GM19452 (cell line): ENCODE measurements around the gene MCF2.
"Not testable (repeated sequence)": the region's sequence is repeated elsewhere in the genome, so short reads cannot be mapped to it uniquely, and the experiment has no call there.

ENCODE experiments used
- ATAC-seq: cut with Tn5 transposase; IDR thresholded peaks from one replicate; pipeline ENCODE4 v1.9.1; 2021; ENCODE audit not compliant: unreplicated experiment

The MCF2 gene, protein sequence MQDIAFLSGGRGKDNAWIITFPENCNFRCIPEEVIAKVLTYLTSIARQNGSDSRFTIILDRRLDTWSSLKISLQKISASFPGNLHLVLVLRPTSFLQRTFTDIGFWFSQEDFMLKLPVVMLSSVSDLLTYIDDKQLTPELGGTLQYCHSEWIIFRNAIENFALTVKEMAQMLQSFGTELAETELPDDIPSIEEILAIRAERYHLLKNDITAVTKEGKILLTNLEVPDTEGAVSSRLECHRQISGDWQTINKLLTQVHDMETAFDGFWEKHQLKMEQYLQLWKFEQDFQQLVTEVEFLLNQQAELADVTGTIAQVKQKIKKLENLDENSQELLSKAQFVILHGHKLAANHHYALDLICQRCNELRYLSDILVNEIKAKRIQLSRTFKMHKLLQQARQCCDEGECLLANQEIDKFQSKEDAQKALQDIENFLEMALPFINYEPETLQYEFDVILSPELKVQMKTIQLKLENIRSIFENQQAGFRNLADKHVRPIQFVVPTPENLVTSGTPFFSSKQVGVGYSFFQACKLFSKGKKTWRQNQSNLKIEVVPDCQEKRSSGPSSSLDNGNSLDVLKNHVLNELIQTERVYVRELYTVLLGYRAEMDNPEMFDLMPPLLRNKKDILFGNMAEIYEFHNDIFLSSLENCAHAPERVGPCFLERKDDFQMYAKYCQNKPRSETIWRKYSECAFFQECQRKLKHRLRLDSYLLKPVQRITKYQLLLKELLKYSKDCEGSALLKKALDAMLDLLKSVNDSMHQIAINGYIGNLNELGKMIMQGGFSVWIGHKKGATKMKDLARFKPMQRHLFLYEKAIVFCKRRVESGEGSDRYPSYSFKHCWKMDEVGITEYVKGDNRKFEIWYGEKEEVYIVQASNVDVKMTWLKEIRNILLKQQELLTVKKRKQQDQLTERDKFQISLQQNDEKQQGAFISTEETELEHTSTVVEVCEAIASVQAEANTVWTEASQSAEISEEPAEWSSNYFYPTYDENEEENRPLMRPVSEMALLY

DNA sequence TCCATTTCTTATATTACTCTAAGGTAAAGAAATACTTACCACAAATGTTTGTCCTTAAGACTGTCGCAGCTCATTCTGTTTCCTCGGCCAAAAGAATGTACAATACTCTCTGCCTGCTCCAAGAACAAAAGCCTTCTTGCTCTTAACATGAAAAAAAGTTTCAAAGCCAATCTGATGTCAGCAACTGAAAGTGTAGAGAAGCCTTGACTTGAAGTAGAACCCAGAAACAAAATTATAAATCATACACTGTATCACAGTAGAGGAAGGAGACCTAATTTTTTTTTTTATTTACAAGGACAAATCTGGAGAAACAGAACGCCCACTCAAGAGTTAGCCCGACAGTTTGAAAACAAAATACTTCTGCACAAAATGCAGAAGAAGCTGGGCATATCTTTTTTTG, at the start of gene MCF2:
Gene MCF2, minus strand, starts transcription at position 101 of the 400 bp plus-strand sequence. CDS start 56,423 bp downstream, outside the sequence.
- no peak for ATAC-seq

DNA sequence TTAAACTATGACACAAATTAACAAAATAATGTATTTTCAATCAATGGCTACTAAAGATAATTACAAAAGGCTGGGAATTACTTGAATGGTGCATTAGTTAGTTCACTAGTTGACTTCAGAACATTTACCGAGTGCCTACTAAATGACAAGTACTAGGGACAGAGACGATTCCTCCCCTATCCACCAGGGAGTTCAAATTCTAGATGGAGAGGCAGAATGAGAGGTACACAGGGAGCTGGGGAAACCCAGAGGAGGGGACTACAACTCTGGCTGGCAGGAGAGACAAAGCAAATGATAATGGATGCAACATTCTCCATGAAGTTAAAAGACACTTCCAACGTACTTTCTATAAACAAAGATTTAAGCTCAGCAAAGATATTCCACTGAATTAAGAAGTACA, 43.1 kb upstream of the MCF2 start:
- no peak for ATAC-seq

DNA sequence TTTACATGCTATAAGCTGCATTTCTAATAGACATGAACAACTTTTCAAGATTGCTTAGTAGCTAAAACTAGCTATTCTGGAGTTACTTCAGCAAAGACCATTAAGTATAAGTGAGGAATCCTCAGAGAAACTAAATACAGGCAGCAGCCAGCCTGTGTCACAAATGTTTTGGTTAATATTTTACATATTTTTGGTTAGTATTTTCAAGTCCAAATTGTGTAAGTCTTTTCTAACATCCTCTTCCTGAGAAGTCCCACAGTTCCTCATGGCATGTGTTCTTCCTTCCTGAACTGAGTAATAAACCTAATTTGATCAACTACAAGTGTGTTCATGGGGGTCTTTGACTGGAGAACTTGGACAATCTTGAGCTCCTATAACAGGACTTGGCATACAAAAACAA, 42.4 kb upstream of the MCF2 start:
- no peak for ATAC-seq

DNA sequence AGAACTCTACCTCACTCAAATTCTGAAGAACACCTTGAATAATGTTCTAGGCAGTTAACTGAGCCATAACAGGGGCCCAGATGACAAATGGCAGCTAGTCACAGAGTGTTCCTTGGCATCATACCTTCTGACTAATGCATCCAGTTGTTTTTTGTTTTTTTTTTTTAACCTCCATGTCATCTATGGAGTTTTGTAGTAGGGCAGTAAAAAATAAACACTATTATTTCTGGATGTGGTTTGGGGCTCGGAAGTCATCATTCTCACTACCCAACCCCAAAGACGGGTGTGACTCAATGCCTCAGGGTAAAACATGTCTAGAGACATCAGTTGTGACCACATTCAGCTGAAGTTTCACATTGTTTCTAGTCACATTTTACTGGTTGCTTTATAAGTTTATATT, 31.2 kb upstream of the MCF2 start:
- peak; percentile 91 for ATAC-seq

DNA sequence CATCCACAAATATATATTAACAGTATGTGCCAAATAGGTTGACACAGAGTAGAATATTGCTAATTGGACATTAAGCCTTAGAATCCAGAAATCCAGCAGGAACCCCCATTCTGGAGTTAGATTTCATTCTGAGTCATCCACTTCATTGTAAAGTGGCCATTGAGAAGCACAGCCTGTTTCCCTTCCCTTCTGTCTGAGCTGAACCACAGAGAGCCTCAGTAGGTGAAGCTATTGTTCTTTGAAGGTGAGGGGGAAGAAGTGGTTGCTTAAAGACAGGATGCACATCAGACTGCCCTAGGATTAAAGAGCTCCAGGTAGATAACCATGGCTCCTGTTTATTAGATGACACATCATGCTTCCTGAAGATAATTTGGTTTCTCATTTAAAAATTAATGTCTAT, 30.6 kb upstream of the MCF2 start:
- ATAC-seq = peak; percentile 59

DNA sequence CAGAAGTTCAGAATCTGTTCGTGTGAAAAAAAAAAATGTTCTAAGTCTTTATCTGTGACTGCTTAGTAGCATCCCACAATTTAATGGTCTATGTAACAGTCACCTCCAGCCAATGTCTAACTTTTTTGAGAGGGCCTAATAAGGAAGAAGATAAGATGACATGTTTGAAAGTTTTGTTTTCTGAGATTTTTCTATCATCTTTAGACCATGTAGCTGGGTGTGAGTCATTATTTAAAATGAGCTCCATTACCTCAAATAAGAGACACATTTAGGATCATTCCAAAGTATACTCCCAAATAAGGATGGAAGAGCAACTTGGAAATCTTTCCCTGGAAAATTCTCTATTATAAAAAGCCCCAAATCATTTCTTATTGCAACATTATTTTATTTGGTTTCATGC, 28.2 kb upstream of the MCF2 start:
- ATAC-seq = no peak

DNA sequence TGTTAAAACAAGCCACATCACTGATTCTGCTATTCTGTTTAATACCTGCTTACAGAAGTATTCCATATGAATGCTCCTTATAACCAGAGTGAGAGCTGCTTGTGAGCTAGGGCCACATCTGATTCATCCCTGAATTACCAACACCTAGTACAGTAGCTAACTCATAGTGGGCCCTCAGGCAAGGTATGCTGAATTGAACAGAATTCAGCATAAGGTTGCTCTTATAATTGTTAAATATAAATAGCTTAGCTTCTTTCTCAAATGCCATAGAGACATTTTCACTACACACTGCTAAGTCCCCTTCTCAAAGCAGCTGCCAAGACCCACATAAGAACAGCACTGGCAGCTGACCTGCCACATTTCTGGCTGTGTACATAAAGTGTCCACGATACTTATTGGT, 27.0 kb upstream of the MCF2 start:
- no peak for ATAC-seq

DNA sequence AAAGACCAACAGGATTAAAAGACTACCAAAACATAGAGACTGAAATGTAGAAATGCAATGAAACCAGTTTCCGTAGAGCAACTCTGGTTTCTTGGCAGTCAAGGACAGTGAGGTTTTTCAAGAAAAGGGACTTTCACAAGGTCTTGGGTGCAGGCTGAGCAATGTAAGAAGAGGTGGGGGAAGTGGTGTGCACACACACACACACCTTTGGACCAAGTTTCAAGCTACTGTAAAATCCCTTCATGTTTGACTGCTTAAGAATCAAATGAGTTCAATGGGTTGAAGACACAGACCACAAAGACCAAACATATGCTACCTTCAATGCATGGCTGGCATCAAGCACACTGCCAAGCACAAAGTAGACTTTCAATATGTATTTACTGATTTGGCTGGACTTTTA, 17.8 kb upstream of the MCF2 start:
- ATAC-seq = peak; percentile 95

DNA sequence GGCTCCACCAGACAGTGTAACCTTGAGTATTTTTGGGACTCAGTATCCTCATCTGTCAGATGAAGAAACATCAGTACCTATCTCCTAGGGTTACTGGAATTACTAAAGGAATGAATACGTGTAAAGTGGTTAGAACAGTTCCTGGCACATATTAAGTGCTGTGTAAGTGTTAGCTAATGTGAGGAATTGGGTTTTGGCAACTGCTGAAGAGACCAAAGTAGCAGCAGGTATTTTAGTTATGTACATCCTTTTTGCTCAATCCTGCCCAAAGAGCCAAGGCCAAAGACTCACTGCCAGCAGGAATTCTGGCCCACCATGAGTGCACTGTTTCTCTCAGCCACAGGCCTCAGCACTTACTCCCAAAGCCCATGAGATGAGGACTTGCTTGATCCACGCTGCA, 16.7 kb upstream of the MCF2 start:
- no peak for ATAC-seq

DNA sequence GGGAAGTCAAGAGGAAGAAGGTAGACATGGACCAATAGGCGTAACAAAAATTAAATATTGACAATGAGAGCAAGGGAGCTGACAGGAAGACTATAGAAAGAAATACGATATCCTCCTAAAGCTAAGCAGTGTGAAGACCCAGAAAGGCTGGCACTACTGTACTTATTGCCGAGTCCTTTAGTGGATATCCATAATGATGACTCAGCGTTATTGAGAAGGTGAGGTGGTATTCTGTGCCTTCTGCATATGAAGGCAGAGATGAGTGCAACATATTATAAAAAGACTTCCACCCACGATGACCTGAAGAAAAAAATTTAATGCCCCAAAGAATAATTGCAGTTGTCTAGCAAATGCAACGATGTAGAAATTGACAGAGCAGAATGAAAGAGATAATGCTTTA, 13.0 kb upstream of the MCF2 start:
- ATAC-seq = no peak

DNA sequence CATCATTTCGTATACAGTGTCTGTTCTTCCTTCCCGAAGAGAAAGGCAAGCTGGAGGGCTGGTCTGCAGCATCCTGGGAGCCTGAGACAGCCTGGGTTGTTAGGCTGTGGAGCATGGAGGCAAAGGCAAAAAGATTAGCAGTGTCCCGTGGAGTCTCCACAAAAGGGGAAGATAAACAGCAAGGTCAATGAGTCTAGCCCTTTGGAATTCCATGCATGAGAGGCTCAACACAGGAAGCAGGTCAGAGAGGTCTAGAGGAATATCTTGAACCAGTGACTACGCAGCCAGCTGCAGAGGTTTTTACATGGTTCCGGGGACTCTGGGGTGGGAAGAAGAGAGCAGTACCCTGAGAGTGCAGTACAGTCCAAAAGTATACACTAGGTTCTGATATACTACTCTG, 12.2 kb upstream of the MCF2 start:
- no peak for ATAC-seq

DNA sequence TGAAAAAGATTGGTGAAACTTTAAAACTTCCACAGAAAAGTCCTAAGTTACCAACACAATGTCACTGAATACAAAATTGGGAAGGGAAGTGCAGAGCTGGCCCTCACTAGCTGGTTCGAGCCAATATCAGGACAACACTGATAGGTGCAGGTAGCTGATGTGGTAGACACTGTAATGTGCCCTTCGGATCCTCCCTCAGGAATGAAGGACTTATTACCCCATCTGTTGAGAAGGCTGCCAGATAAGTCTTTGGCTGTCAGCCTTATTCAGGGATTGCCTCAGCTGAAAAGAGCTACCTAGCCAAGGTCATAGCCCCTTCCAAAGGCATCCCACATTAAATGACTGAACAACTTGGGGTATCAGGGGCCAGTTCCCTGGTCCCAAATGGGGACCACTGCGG, 5.3 kb downstream of the MCF2 start:
- ATAC-seq = no peak

DNA sequence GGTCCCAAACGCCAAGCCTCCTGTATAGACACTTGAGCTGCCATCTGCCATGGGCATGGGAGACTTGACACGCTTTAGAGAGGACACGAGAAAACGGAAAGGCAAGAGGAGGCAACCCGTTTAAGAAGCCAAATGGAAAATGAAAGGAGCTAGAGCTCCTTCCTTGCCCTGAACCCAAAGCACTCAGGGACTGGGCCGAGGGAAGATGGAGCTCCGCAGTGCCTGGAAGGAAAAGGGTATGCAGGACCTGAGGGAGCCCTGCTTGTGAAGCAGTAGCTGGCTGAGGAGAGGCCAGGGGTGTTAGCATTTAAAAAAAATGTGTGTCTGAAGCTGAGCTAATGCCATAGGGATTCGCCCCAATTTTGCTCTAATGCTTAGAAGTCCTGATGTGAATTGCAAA, 15.1 kb downstream of the MCF2 start:
- no peak for ATAC-seq

DNA sequence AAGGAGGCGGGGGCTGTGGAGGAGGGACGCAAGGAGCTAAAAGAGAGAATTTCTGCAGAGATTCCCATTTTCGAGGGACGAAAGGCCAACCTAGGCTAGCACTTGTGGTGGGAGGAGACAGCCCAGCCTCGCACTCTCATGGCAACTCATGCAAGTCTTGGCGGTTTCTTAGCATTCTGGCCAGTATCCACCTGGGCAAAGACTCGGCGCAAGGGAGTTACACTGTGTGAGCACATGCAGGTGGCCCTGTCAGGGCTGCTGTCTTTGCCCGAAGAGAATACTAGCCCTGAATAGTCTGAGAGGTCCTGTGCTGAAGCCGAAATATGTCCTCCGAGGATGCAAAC, 15.5 kb downstream of the MCF2 start:
- no peak for ATAC-seq

DNA sequence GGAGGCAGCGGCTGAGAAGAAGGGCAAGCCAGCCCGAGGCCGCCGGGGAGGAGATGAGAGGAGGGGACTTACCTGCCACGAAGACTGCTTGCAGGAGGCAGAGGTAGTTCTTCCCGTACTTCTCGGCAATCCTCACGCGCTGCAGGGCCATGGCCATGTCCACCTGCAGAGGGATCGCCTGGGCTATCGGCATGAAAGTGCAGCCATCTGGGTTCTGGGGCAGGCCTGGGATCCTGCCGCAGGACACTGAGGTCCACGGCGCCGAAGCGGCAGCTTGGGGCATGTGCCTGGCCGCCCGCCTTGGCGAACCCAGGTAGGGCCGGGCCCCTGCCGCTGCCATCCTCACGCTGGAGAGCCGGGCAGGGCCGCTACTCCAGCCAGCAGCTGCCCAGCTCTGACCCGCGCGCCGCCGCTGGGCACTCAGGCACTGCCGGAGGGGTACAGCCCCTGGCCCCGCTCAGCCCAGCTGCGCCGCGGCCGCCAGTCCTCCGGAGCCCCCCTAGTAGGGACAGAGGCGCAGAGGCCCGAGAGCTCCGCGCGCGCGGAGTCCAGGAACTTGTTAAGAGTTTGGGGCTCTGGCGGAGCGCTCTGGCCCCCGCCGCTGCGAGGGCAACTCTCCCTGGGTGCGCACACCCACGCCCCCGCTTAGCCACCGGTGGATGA, 16.0 kb downstream of the MCF2 start:
- no peak for ATAC-seq

DNA sequence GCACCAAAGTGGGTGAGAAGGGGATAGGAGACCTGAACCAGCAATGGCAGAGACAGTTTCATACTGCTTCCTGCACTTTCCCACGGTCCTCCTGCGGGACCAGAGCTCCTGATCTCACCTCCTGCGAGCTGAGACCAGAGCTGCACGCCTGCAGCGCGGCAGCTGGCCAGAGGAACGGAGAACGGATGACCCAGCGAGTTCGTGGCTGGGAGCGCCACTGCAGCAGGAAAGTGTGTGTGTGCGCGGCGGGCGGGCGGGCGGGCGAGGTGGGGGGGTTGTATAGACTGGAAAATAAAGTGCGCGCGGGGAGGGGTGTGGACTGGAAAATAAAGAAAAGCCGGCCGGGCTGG, 16.5 kb downstream of the MCF2 start:
- ATAC-seq = no peak

DNA sequence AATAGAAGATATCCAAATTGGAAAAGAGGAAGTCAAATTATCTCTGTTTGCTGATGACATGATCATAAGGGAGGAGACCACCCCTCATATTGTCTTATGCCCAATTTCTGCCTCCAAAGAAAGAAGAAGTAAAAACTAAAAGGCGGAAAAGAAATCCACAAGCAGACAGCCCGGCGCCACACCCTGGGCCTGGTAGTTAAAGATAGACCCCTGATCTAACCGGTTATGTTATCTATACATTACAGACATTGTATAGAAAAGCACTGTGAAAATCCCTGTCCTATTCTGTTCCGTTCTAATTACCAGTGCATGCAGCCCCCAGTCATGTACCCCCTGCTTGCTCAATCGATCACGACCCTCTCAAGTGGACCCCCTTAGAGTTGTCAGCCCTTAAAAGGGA, 22.8 kb downstream of the MCF2 start:
- ATAC-seq = not testable (repeated sequence)

DNA sequence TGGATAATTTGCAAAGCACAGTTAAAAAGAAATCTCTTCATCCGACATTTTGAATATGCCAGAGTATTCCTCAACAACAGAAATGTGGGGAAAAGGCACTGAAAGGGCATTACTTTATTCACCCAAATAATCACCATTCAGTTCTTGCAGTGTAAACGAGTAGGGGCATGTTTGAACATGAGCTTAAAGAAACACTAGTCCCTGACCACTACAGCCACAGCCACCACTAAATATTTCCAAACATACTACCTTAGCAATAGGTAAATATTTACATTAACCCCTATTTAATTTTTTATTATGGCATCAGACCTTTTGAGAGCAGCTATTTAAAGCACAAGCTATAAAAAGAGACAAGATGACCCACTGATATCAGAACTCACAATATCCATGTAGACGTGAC, 27.6 kb downstream of the MCF2 start:
- ATAC-seq = no peak

DNA sequence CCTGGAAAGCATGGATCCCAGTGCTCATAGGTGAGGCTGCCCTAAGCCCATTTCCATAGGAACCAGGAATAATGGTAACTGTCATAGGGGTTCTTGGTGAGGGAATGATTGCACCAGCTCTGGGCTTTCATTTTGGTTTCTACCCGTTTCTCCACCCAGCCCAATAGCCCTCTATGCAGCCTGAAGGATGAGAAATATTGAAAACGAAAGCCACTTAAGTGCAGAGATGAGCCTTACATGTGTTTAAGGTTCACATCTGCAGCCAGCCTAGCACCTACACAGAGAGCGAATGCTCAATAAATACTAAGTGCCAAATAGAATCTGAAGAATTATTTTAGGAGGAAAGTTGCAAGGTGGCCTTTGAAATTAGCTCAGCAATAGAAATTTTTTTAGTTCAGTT, 60.4 kb downstream of the MCF2 start:
- ATAC-seq = no peak

DNA sequence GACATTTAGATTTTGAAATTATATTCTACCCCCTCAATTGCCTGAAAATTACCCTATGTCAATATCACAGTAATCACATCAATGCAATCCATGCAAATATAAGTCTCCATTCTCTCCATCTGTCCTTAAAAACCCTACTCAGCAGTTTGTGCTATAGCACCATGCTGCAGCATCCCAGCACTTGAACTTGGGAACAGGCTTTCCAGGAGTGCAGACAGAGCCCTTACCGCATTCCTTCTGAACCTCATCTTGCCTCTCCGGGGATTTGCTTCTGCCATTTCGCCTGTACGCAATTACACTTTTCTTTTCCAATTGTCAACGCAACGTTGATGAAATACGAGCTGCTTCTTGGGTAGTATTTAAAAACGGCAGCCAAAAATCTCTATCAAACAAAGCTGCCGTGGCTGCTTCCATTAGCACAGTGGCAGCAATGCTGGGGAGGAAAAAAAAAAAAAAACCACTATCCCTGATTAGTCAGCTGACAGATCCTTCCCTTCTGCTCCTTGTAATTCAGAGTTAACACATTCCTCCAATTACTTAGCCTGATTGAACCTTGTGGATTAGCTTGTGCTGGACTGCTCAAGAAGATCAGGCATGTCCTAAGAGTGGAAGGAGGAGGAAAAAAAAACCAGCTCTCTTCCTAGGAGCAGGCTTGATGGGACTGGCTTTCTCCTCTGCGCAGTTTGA, 65.6 kb downstream of the MCF2 start:
- ATAC-seq = no peak

DNA sequence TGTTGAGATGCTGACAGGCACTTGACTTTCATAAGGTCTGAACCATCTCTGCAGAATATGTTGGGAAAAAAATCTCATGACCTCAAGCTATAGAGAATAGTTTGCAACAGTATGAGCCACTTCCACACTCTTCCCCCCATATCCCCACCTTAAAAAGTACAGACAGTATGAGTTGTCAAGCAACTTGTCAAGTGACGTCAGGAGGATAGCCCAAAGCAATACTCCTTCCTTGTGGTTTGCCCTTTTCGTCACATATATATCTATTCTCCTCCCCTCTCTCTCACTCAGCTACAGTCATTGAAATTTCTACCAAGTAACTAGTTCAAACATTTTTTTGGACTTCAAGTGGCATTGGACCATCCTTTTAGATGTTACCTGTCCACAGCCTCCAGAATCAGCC, 67.7 kb downstream of the MCF2 start:
- no peak for ATAC-seq
